Omental fat pad (tissue), 4 donors: ENCODE data around the gene DNAH6. TPM values are rescaled to one million over a fixed set of nuclear protein-coding genes. Genes with fewer than 3 reads are reported as not detected.

Experiments
- ATAC-seq: fragments of 150-250 bp; one replicate; pipeline ENCODE4 v1.9.1; 2016; ENCODE audit warnings: mild to moderate bottlenecking, moderate library complexity; ENCODE audit not compliant: low FRiP score
- DNase-seq: peaks from one replicate; pipeline ENCODE4 v3.0.0-alpha.2; 2019; ENCODE audit warnings: low spot score
- CTCF ChIP-seq, 3 donors: fragments of 450-650 bp; IDR thresholded peaks; one replicate each; pipeline ENCODE4 v1.5.1; 2016 to 2017; ENCODE audit warnings: antibody characterized with exemption in 3 of 3, mild to moderate bottlenecking in 3 of 3, moderate library complexity in 2 of 3
- total RNA-seq, 4 donors: library from RNA; depleted of rRNA; stranded (reverse); fragments of >200 nt; gene quantifications; one replicate each; pipeline ENCODE4 v1.1.0, GENCODE V29; 2016

DNAH6 gene
- total RNA-seq, 4 donors from 2014 or later, result 0.16 to 1.6 (median 1.2) TPM

GRCh38 chr2:84847326-84848050 is 331.2 kb downstream of the DNAH6 start:
- no peak for TF ChIP-seq CTCF (IDR thresholded peaks at IDR 0.05)
- no peak for DNase-seq
- no peak for ATAC-seq

- no peak for TF ChIP-seq CTCF (IDR thresholded peaks at IDR 0.05)
- ATAC-seq (no peak), DNase-seq (no peak)
Observed at GRCh38 chr2:84849271-84849952, 333.1 kb downstream of the DNAH6 start.

- no peak for ATAC-seq
- no peak for TF ChIP-seq CTCF (IDR thresholded peaks at IDR 0.05)
- DNase-seq, result no peak
Observed at GRCh38 chr2:84850471-84850870, 334.2 kb downstream of the DNAH6 start.

- DNase-seq (no peak), ATAC-seq (no peak)
- no peak for TF ChIP-seq CTCF (IDR thresholded peaks at IDR 0.05)
Observed at GRCh38 chr2:84851876-84852275, 335.6 kb downstream of the DNAH6 start.

GRCh38 chr2:84854850-84855249 is 338.6 kb downstream of the DNAH6 start:
- no peak for ATAC-seq
- no peak for DNase-seq
- no peak for TF ChIP-seq CTCF (IDR thresholded peaks at IDR 0.05)

GRCh38 chr2:84855731-84856130 is 339.4 kb downstream of the DNAH6 start:
- DNase-seq (no peak), ATAC-seq (no peak)
- TF ChIP-seq CTCF (IDR thresholded peaks at IDR 0.05), result no peak

- TF ChIP-seq CTCF (IDR thresholded peaks at IDR 0.05), result no peak
- no peak for ATAC-seq
- DNase-seq, result no peak
Observed at GRCh38 chr2:84856787-84857186, 340.5 kb downstream of the DNAH6 start.
